Embryonic facial prominence (tissue), 1 donor: ENCODE measurements around the gene SRPK3.

Experiments
- DNase-seq: peaks from one replicate; pipeline ENCODE4 v3.0.0-alpha.2; 2016; ENCODE audit errors: extremely low spot score

SRPK3 gene

DNA sequence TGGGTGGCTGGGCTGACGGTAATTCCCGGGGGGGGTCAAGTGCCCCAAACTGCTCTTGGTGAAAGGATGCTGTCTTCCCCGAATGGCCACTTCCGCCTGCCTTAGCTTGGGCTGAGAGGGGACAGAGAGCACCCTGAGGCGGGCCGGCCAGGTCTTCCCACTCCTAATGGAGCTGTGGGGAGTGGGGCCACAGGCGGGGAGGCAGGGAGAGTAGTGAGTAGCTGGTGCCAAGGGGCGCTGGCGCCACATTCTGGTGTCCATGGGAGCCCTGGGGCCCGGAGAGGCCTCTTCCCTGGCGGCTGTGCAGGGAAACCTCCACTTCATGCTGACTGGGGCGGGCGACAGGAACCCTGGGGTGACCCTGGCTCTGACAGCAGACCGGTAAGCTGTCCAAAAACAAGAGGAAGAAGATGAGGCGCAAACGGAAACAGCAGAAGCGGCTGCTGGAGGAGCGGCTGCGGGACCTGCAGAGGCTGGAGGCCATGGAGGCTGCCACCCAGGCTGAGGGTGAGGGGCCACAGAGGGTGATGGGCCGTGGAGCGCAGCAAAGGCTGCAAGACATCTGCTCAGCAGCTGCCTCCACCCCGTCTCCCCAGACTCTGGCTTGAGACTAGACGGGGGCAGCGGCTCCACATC is 2.7 kb downstream of the SRPK3 start:
- DNase-seq: no peak

- no peak for DNase-seq
Observed at GRCh38 chrX:153784325-153784967, 3.6 kb downstream of the SRPK3 start.

DNA sequence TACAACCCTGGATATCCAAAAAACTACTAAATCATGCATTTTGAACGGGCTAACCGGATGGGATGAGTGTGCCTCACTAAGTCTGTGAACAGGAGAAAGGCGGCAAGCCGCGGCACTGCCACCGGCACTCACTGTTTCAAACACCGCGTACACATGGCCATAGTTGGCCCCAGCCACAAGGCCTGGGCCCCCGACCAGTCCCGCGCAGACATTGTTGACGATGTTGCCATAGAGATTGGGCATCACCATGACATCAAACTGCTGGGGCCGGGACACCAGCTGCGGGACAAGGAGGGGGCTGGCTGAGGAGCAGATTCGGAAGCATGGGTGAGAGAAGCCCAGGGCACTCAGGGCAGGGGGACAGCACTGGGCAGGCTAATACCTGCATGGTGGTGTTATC is 5.8 kb downstream of the SRPK3 start:
- no peak for DNase-seq

DNA sequence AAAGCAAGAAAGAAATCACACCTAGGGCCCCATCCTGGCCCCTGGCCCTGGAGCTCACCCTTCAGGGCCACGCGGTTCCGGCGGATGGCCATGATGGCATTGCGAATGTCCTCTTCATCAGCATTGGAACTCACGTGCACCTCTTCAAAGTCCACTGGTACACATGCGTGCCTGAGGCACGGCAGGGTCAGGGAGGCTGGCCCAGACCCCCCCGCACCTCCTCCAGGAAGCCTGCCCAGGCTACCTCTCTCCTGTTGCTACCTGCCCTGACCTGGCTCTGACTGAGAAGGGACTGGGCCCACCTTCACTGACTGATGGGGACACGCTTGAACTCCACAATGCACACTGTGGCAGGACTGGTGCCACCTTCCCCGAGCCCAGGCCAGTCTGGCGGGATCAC is 8.8 kb downstream of the SRPK3 start:
- DNase-seq: no peak

DNA sequence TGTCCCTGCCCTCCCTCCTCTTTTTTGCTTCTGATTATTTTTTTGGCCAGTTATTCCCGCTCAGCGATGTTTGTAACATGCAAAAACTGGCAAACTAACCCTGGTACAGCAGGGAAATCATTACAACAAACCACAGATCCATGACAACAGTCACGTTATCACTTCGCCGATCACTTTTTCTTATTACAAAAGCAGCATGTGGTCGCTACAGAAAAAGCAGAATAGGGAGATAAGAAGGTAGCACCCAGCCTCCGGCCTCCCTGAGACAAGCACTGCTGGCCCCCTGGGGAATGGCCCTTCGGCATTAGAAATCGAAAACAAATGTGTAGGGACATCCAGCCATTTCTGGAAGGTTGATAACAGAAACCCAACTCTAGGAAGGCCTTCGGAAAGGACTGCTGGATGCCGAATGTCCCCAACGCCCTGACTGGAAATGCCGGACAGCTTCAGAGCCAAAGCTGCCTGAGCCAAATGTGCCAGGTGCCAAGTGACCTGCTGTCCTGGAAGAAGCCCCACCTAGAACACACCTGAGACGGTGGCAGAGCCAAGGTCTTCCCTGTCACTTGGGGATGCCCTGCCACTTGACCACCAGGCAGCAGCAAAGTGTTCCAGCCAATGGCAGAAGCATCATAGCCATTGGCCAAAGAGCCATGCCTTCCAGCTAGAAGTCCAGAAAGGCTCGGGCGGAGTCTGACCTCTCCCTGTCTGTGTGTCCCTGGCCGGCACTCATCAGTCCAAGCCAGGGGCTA is 10.4 kb downstream of the SRPK3 start:
- no peak for DNase-seq

DNA sequence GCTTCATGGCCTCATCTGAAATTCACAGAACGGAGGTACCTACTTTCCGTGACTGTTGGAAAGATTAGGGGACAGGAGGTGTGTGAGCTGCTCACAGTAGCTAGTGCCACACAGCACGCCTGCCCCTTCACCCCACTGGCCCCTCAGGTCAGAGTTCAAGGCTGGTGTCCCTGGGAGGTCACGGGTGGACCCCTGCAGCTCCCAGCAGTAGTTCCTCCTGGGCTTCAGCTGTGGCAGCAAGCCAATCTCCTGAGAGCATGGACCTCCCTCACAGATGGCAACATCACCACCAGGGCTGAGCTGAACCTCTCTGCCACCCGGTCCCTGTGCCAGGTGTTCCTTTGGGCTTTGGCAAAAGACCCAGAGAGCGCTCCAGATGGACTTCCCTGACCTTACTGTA is 11.5 kb downstream of the SRPK3 start:
- DNase-seq: no peak

- no peak for DNase-seq
Observed at GRCh38 chrX:153793291-153793690, 12.4 kb downstream of the SRPK3 start.

DNA sequence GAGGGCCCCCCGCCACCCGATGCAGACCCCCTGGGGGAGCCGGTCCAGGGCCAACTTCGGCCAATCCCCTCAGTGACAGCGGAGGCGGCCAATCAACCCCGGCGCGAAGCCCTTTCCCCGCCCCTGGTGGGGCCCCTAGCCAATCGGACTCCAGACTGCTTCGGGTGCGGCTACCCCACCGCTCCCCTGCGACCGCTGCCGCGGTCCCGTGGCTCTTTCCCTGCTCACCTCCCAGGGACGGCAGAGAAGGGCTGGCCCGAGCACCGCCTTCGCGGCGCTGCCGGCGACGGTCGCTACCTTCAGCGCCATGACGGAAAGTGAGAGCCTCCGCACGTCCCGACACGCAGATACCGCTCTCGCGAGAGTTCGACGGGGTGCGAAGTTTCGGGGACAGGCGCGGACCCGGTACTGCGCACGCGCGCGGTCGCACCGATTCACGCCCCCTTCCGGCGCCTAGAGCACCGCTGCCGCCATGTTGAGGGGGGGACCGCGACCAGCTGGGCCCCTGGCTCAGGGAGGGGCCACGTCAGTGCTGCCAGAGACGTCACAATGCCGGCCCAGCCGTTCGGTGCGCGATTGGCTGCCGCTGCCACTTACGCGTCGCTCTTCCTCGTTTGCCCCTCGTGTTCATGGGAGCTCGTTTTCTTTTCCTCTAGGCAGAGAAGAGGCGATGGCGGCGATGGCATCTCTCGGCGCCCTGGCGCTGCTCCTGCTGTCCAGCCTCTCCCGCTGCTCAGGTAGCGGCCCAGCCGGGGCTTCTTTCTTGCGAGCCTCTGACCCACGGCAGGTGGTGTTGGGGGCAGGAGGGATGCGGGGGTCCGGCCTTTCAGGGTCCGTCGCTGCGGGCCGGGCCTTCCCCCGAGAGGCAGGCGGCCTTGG is 13.4 kb downstream of the SRPK3 start, which contains the start of the genes IDH3G and SSR4:
IDH3G (minus strand) TSS at position 358 of the 879 bp plus-strand sequence; CDS start at position 309, 49 bp downstream.
SSR4 (plus strand) TSS at position 651 of the 879 bp plus-strand sequence; CDS start at position 671, 20 bp downstream.
- DNase-seq: peak; percentile 89

GRCh38 chrX:153794897-153795816 is 14.3 kb downstream of the SRPK3 start:
- no peak for DNase-seq

DNA sequence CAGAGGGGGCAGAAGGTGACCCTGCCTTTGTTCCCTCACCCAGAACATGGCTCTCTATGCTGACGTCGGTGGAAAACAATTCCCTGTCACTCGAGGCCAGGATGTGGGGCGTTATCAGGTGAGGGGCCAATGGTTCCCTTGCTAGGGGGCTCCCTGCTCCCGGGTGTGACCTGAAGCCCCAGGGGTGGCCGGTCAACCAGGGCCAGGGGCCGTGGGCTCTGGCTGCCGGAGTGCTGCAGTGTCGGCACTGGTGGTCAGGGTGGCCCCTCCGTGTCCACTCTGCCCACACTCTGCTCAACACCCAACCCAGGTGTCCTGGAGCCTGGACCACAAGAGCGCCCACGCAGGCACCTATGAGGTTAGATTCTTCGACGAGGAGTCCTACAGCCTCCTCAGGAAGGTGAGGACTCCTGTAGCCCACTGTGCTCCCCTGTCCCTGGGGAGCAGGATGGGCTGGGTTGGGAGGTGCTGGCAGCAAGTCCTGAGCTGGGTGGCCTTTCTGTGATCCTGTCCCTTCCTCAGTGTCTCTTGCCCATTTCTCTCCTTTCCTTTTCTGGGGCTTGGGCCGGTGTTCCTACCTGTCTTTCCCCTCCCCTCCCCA is 16.7 kb downstream of the SRPK3 start:
- no peak for DNase-seq

- no peak for DNase-seq
Observed at GRCh38 chrX:153799326-153799725, 18.5 kb downstream of the SRPK3 start.

DNA sequence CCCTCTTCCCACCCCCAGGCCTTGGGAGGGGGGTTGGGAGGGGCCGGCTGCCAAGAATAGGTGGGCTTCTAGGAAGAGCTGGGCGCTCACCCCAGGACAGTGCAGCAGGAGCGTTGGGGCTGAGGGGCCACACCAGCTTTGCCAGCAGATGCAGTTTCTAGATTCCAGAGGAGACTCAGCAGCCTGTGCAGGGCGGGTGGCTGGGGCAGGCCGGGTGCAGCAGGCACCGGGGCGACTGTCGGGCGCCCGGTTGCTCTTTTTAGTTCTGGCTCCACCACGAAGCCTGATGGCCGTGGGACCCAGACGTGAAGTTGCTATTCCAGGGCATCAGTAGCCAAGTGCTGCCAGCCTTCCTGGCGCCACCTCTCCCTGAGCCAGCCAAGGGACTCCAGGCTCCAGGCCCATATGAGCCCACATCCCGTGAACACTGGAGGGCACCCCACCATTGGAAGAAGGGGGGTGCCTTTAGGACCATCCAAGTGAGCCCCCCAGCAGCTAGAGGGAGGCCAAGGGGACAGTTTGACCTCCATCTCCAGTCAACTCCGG is 19.4 kb downstream of the SRPK3 start:
- no peak for DNase-seq

DNA sequence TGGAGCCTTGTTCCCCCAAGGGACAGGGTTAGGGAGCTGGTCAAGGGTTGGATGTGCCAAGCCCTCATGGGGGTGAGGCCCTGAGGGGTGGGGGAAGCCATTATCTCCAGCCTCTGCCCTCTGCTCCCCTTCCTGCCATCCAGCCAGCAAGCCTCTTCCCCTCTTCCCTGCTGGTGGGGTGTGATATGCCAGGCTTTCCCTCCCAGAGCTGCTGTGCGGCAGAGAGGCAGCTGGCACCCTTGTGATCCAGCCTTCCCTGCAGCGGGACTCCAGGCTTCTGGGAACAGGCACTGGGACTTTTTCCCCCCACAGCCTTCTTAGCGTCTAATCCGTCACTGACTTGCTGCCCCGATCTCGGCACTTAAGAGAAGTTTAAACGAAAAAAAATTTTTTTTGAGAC is 19.9 kb downstream of the SRPK3 start:
- no peak for DNase-seq

GRCh38 chrX:153801669-153802068 is 20.8 kb downstream of the SRPK3 start:
- DNase-seq: no peak

DNA sequence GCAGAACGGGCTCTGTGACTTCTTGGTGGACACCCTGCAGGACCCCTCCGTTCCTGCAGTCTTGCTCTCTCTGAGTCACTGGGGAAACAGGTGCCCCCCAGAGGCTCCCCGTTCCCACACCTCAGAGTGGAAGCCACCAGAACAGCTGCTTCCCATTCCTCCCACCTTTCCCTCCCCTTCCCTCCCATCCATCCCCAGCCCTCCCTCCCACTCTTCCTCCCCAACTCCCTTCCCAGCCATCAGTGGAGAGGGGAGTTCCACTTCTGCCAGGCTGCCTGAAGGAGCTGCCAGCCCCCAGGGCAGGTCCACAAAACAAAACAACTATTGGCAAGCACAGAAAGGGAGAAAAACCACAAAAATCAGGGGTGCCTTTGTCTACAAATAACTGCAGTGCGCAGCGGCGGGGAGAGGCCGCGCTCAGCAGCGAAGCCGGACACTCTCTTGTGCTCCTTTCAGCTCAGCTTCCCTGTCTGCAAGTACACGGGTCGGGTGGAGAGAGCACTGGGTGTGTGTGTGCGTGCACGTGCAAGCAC is 21.7 kb downstream of the SRPK3 start:
- DNase-seq: no peak

DNA sequence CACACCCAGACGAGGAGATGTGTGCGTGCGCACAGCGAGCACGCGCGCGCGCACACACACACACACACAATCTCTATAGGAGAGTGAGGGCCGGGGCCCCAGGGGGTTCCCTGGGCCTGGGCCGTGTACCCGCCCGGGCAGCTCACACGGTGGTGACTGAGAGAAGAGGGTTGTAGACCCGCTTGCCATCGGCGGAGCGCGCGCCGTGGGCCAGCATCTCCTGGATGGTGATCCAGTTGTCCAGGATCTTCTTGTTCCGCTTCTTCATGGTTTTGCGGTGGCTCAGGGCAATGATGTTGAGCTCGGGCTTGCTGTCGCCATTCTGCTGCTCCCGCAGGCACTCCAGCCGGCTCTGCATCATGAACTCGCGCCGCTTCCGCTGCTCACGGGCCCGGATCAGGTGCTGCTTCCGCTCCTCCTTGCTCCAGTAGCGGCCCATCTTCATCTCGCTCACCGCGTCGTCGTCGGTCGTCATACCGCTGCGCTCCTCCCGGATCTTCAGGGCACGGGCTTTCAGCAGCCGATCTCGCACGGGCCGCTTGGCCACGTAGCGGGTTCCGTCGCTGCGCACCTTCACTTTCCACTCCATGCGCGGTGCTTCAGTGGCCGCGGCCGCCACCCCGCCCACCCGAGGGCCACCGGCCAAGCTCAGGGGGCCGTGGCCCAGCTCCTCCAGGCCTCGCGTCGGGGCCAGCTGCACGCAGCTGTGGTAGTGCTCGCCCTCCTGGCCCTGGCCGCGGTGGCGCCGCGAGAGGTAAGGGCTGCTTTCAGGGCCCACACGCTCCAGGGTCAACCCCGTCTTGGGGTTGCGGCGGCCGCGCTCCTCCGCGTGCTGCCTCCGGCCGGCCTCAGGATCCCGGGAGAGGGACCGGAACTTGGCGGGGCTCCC is 22.6 kb downstream of the SRPK3 start:
- DNase-seq: no peak

GRCh38 chrX:153804100-153804595 is 23.3 kb downstream of the SRPK3 start:
- DNase-seq: no peak

GRCh38 chrX:153804621-153805020 is 23.8 kb downstream of the SRPK3 start:
- DNase-seq: no peak

GRCh38 chrX:153805436-153805835 is 24.6 kb downstream of the SRPK3 start:
- no peak for DNase-seq
